Activated CD8-positive, alpha-beta memory T cell treated with anti-CD3 and anti-CD28 coated beads, Interleukin-2, amount 10 ng/mL, durations not matched to agents 7 days and 5 days (primary cell): ENCODE results near the gene TAF11L10. TPM values are rescaled to one million over a fixed set of nuclear protein-coding genes. Genes with fewer than 3 reads are reported as not detected.

Experiments used
- total RNA-seq, 2 experiments: library from RNA; stranded (reverse); gene quantifications; one replicate each; pipeline ENCODE4 v1.2.3, GENCODE V29; 2021

TAF11L10 gene
- total RNA-seq, 2 experiments from 2014 or later = not detected

Other genes with a start within 250 kb of the TAF11L10 start
- not detected for gene TAF11L2, start 99.6 kb downstream of the TAF11L10 start, total RNA-seq
- not detected for gene TAF11L3, start 79.5 kb downstream of the TAF11L10 start, total RNA-seq
- gene TAF11L4, start 76.0 kb downstream of the TAF11L10 start, total RNA-seq = not detected
- not detected for gene TAF11L5, start 72.6 kb downstream of the TAF11L10 start, total RNA-seq
- not detected for gene TAF11L6, start 69.2 kb downstream of the TAF11L10 start, total RNA-seq
- not detected for gene TAF11L7, start 12.1 kb downstream of the TAF11L10 start, total RNA-seq
- not detected for gene TAF11L8, start 6.9 kb downstream of the TAF11L10 start, total RNA-seq
- gene TAF11L9, start 3.4 kb downstream of the TAF11L10 start, total RNA-seq = not detected
- not detected for gene TAF11L11, start 6.4 kb upstream of the TAF11L10 start, total RNA-seq
- gene TAF11L12, start 12.6 kb upstream of the TAF11L10 start, total RNA-seq = not detected
- gene TAF11L13, start 34.3 kb upstream of the TAF11L10 start, total RNA-seq = not detected
- gene TAF11L14, start 36.6 kb upstream of the TAF11L10 start, total RNA-seq = not detected